Upper lobe of left lung (tissue), 6 donors: Measurements from ENCODE around the gene SGCE. TPM values are rescaled to one million over a fixed set of nuclear protein-coding genes. Genes with fewer than 3 reads are reported as not detected.

Source experiments
- ATAC-seq, 2 donors: fragments of 200-7000 bp; cut with Tn5 transposase; one replicate each; pipeline ENCODE4 v1.9.1; 2022; ENCODE audit warnings: mild to moderate bottlenecking in 2 of 2, moderate library complexity in 2 of 2; ENCODE audit not compliant: low FRiP score in 2 of 2
- DNase-seq, 2 donors: peaks; one replicate each; pipeline ENCODE4 v3.0.0-alpha.2; 2019 to 2020
- H3K27ac ChIP-seq, 4 donors: fragments of 200-600 bp; sonication (generic); one replicate each; pipeline ENCODE4 v1.5.1; 2016 to 2019
- H3K27me3 ChIP-seq, 4 donors: fragments of 200-600 bp; sonication (generic); one replicate each; pipeline ENCODE4 v1.5.1; 2017 to 2019
- H3K36me3 ChIP-seq, 4 donors: fragments of 200-600 bp; sonication (generic); one replicate each; pipeline ENCODE4 v1.5.1; 2016 to 2019
- H3K4me1 ChIP-seq, 4 donors: fragments of 200-600 bp; sonication (generic); one replicate each; pipeline ENCODE4 v1.5.1; 2018 to 2019
- H3K4me3 ChIP-seq, 4 donors: fragments of 200-600 bp; sonication (generic); one replicate each; pipeline ENCODE4 v1.5.1; 2017 to 2019; ENCODE audit warnings: mild to moderate bottlenecking in 2 of 4, moderate library complexity in 1 of 4
- H3K9me3 ChIP-seq, 4 donors: fragments of 200-600 bp; sonication (generic); one replicate each; pipeline ENCODE4 v1.5.1; 2018 to 2019
- CTCF ChIP-seq, 6 experiments: fragments of 450-650 bp in 4 of 6; fragments of 200-600 bp in 2 of 6; sonication (generic) in 2 of 6; IDR thresholded peaks; one replicate each; pipeline ENCODE4 v1.5.1; 2016 to 2019; ENCODE audit warnings: antibody characterized with exemption in 6 of 6
- EP300 ChIP-seq, 4 donors: sonication (generic); formaldehyde crosslinking; IDR thresholded peaks; one replicate each; pipeline ENCODE4 v1.5.1; 2017; ENCODE audit warnings: antibody characterized with exemption in 4 of 4, control low read depth in 2 of 4
- POLR2A ChIP-seq, 4 donors: fragments of 450-650 bp; IDR thresholded peaks; one replicate each; pipeline ENCODE4 v1.5.1; 2016 to 2017; ENCODE audit warnings: antibody characterized with exemption in 4 of 4, mild to moderate bottlenecking in 2 of 4
- POLR2AphosphoS5 ChIP-seq, 2 donors: sonication (generic); formaldehyde crosslinking; IDR thresholded peaks; one replicate each; pipeline ENCODE4 v1.5.1; 2017; ENCODE audit warnings: antibody characterized with exemption in 2 of 2
- WGBS, 2 donors: methylation state at CpG; one replicate each; pipeline ENCODE4 v1.1.5; 2017 to 2018; 5-methylcytosine and 5-hydroxymethylcytosine counted together
- total RNA-seq, 6 donors: library from RNA; depleted of rRNA in 4 of 6; stranded (reverse); fragments of >200 nt in 4 of 6; gene quantifications; one replicate each; pipeline versions ENCODE4 v1.1.0 to v1.2.1, GENCODE V29; 2016 to 2021
- donor health status: DM: no; HTN: no; CAD: no; lungs with moderate emphysema.
- donor health status: DM: no; HTN: yes; CAD: no; lungs with severe emphysema.

Gene SGCE
- total RNA-seq, 6 donors from 2014 or later = 42.8 to 136 (median 68.1) TPM

DNA sequence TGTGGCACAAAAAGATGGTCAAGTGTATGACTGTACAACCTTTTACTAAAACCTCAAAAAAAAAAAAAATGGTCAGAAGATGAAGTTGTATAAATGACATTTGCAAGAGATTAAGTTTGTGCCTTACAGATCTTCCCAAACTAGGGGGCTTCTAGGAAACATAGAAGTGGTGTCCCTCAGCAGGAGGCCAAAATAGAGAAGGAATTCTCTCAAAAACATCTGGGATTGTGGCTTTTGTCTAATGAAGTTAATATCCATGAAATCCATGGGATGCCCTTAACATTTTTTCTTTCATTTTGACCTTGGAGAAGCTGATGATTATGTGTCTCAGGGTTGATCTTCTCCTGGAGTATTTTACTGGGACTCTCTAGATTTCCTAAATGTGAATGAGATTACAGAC lies 84.1 kb downstream of the SGCE start:
- H3K36me3 ChIP-seq = peaks cover 0 to 4% (median 0%) of the 10 kb centered on the region in 4 donors
- H3K27ac ChIP-seq = no peak overlapping the region
- TF ChIP-seq CTCF (IDR thresholded peaks at IDR 0.05) (no peak), EP300 (IDR thresholded peaks at IDR 0.05) (no peak), POLR2AphosphoS5 (IDR thresholded peaks at IDR 0.05) (no peak), POLR2A (IDR thresholded peaks at IDR 0.05) (no peak)
- H3K27me3 ChIP-seq = no peaks in the 10 kb centered on the region
- H3K4me1 ChIP-seq = no peaks in the 10 kb centered on the region
- H3K9me3 ChIP-seq = peaks cover 5 to 18% (median 14%) of the 10 kb centered on the region in 4 donors
- H3K4me3 ChIP-seq = no peak overlapping the region
- no peak for DNase-seq
- no peak for ATAC-seq

- no peak overlapping the region for H3K4me3 ChIP-seq
- no peaks in the 10 kb centered on the region for H3K9me3 ChIP-seq
- H3K36me3 ChIP-seq = peaks cover 0 to 4% (median 0%) of the 10 kb centered on the region in 4 donors
- DNase-seq (no peak), ATAC-seq (no peak)
- H3K27ac ChIP-seq = no peak overlapping the region
- no peak for TF ChIP-seq POLR2A (IDR thresholded peaks at IDR 0.05)
- TF ChIP-seq CTCF (IDR thresholded peaks at IDR 0.05) = no peak
- no peak for TF ChIP-seq EP300 (IDR thresholded peaks at IDR 0.05)
- TF ChIP-seq POLR2AphosphoS5 (IDR thresholded peaks at IDR 0.05) = no peak
- H3K27me3 ChIP-seq = no peaks in the 10 kb centered on the region
- no peaks in the 10 kb centered on the region for H3K4me1 ChIP-seq
These were observed 88.5 kb downstream of the SGCE start for GRCh38 chr7:94567396-94567795.

DNA sequence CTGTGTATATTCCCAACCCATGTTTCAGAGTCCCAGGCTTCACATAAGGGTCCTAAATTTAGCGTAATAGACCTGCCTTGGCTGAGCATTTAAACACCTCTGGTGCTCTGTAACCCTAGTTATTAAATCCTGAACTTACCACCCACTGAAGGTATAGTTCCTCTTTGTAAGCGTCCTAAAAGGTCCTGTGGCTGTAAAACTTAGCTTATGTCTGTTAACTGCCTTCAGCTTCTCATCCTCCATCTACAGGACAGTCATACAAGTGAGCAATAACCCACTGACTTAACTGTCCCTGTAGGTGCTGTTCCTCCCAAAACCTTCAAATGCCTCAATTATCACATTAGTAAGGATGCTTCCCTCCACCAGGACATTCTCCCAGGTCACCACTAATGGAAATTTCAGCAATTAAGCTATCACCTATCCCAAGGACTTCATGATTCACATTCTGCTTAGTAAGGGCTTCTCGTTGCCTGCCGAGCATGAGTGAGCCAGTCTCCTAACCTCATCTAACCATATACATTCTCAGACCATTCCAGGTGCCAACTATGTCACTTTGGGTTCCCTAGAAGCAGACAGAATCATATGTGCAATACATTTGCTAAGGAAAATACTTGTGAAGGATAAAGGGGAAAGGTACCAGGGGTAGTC lies 90.6 kb downstream of the SGCE start:
- Histone ChIP-seq H3K36me3 (no peaks in the 10 kb centered on the region), H3K4me3 (no peak overlapping the region), H3K9me3 (no peaks in the 10 kb centered on the region), H3K27ac (no peak overlapping the region), H3K4me1 (no peaks in the 10 kb centered on the region), H3K27me3 (no peaks in the 10 kb centered on the region)
- DNase-seq (no peak), ATAC-seq (no peak)
- WGBS, 2 donors = 93 to 97% methylated on average over 4 of the region's 4 CpGs
- TF ChIP-seq CTCF (IDR thresholded peaks at IDR 0.05) (no peak), POLR2AphosphoS5 (IDR thresholded peaks at IDR 0.05) (no peak), POLR2A (IDR thresholded peaks at IDR 0.05) (no peak), EP300 (IDR thresholded peaks at IDR 0.05) (no peak)

DNA sequence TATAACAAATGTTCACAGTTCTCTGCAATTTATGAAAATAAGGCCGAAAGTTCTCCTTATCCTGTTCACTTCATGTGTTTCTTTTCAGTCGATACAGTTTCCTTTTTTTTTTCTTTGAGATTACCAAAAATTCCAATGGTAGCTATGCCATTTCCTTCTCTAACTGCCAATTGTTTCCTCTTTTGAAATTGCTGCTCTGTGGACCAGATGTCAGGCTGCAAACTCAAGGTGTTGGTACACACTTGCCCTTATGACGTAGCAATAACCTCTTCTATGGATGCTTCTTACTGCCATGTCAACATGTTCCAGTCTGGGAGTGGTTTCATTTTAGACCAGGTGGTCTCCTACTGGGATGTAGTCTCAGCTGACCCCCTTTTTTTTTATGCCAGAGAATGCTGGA lies 93.4 kb downstream of the SGCE start:
- 62 to 67% methylated on average over 3 of the region's 3 CpGs for WGBS, 2 donors
- DNase-seq (no peak), ATAC-seq (no peak)
- Histone ChIP-seq H3K27ac (no peak overlapping the region), H3K36me3 (no peaks in the 10 kb centered on the region), H3K27me3 (no peaks in the 10 kb centered on the region), H3K4me3 (no peak overlapping the region), H3K4me1 (no peaks in the 10 kb centered on the region), H3K9me3 (no peaks in the 10 kb centered on the region)
- no peak for TF ChIP-seq EP300 (IDR thresholded peaks at IDR 0.05)
- no peak for TF ChIP-seq CTCF (IDR thresholded peaks at IDR 0.05)
- TF ChIP-seq POLR2AphosphoS5 (IDR thresholded peaks at IDR 0.05) = no peak
- no peak for TF ChIP-seq POLR2A (IDR thresholded peaks at IDR 0.05)

DNA sequence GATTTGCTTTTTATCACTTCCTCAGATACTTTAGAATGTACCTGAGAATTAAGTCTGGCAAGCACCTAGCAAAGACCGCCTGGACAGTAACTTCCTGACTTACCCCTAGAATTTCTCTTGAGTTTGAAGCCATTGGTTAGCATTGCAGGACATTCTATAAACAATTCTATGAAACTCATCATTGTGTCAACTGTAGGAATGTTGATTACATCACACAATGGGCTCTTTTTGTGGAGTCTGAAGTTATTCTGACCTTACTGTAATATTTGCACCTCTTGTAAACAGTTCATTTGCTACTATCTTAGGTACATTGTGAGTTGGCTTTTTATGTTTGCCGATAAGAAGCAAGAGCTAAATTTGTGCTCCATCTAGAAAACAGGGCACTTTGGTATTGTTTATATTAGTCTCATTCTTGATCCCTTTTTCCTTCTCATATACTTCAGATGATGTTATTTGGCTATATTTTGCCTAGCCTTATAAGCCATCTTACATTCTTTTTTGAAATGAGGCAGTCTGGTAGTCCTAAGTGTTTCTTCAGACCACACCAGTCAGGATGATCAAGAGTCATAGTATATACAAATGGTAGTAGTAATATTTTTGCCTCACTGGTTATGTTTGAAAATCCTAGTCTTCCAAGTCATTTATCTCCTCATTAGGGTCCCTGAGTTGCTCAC lies 94.0 kb downstream of the SGCE start:
- Histone ChIP-seq H3K27me3 (no peaks in the 10 kb centered on the region), H3K9me3 (no peaks in the 10 kb centered on the region), H3K27ac (no peak overlapping the region), H3K36me3 (no peaks in the 10 kb centered on the region), H3K4me3 (no peak overlapping the region), H3K4me1 (no peaks in the 10 kb centered on the region)
- whole genome bisulfite sequencing, 2 donors = 85 to 89% methylated on average over 2 of the region's 2 CpGs
- DNase-seq = no peak
- TF ChIP-seq EP300 (IDR thresholded peaks at IDR 0.05) (no peak), POLR2A (IDR thresholded peaks at IDR 0.05) (no peak), POLR2AphosphoS5 (IDR thresholded peaks at IDR 0.05) (no peak), CTCF (IDR thresholded peaks at IDR 0.05) (no peak)
- ATAC-seq = no peak
